Muscle of leg (tissue), 11 donors: Measurements from ENCODE around the gene FAM20B. TPM values are rescaled to one million over a fixed set of nuclear protein-coding genes. Genes with fewer than 3 reads are reported as not detected.

Source experiments
- DNase-seq: peaks from one replicate; pipeline ENCODE4 v3.0.0; 2013
- H3K27ac ChIP-seq: one replicate; pipeline ENCODE4 v1.5.1; 2013; ENCODE audit warnings: mild to moderate bottlenecking, low read length, control low read depth
- H3K27me3 ChIP-seq: one replicate; pipeline ENCODE4 v1.6.1; 2013; ENCODE audit warnings: low read length; ENCODE audit not compliant: control insufficient read depth, insufficient read depth
- H3K36me3 ChIP-seq: one replicate; pipeline ENCODE4 v1.6.1; 2013; ENCODE audit warnings: low read length; ENCODE audit not compliant: control insufficient read depth, insufficient read depth
- H3K4me1 ChIP-seq: one replicate; pipeline ENCODE4 v1.6.1; 2013; ENCODE audit warnings: low read length; ENCODE audit not compliant: control insufficient read depth, insufficient read depth
- H3K4me3 ChIP-seq: one replicate; pipeline ENCODE4 v1.5.1; 2013; ENCODE audit warnings: low read length, control low read depth
- H3K9me3 ChIP-seq: replicated peaks from 2 replicates; pipeline ENCODE4 v1.6.1; 2013; ENCODE audit warnings: low read depth, low read length; ENCODE audit not compliant: control insufficient read depth
- WGBS: methylation state at CpG from one replicate; pipeline ENCODE4 v1.1.5; 2013; ENCODE audit warnings: missing lambda C conversion rate; ENCODE audit not compliant: insufficient coverage; 5-methylcytosine and 5-hydroxymethylcytosine counted together
- polyA plus RNA-seq, 8 donors: library from polyadenylated mRNA; unstranded; fragments of 120-200 nt; gene quantifications; one replicate each; pipeline versions ENCODE4 v1.2.1 to v1.2.3, GENCODE V29; 2013; ENCODE audit warnings: inconsistent platforms in 1 of 8, low replicate concordance in 1 of 8; ENCODE audit not compliant: insufficient read length in 8 of 8, insufficient read depth in 1 of 8
- total RNA-seq: library from RNA; stranded (reverse); fragments of 120-200 nt; gene quantifications from one replicate; pipeline ENCODE4 v1.2.4, GENCODE V29; 2013

FAM20B gene
- total and polyA plus RNA-seq, 9 donors, result 20.7 to 35.2 (median 28.1) TPM

DNA sequence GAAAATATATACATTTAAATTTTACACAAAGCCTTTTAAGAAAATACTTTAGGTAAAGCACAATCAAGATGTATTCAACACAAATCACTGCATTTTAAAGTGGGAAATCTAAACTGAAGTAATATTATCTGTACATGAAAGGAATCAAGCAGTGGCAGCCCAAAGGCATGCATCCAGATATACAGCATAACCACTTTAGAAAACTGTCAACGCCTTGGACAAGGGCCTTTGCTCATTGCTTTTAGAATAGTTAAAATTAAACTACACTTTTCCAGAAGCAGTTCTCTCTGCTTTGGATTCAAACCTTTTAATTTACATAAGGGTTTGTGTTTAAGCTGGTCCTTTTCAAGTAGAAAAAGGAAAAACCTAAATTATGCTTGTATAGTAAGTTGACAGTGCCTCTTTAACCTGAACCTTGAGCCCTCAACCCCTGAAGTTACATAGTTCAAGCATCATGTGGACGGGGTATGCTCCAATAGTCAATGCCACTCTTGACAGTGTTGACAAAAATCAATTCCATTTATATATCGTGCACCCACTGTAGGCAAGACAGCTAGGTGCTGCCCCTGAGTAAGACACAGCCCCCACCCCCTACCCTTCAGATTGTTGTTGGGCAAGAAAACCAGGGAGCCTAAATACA, 79.0 kb downstream of the FAM20B start:
- no peak for DNase-seq
- H3K9me3 ChIP-seq, result no peaks in the 10 kb centered on the region
- H3K4me3 ChIP-seq, result no peak overlapping the region
- peaks cover 4% of the 10 kb centered on the region for H3K4me1 ChIP-seq
- 100% methylated on average over 2 of the region's 3 CpGs for WGBS
- H3K36me3 ChIP-seq, result peaks cover 32% of the 10 kb centered on the region
- H3K27me3 ChIP-seq, result no peaks in the 10 kb centered on the region
- H3K27ac ChIP-seq, result no peak overlapping the region

DNA sequence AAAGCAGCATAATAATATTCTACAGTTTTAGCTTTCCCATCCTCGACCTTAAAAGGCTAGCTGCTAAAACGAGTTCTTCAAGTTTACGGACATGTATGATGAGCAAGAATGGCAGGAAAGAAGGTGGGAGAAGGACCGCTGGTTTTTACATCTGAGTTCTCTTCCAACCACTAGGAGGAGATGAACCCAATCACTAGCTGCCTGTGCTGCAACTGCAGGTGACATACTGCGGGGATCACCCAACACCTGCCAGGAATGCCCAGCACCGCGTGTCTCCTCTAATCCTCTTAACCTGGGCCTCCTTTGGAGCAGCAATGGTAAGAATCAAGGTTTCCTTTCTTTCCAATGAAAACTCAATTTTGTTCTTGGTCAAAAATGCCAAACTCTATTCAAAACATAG, 79.7 kb downstream of the FAM20B start:
- Histone ChIP-seq H3K9me3 (no peaks in the 10 kb centered on the region), H3K27me3 (no peaks in the 10 kb centered on the region), H3K36me3 (peaks cover 38% of the 10 kb centered on the region), H3K27ac (no peak overlapping the region), H3K4me3 (no peak overlapping the region), H3K4me1 (peaks cover 4% of the 10 kb centered on the region)
- no peak for DNase-seq
- 43% methylated on average over 3 of the region's 7 CpGs for WGBS

DNA sequence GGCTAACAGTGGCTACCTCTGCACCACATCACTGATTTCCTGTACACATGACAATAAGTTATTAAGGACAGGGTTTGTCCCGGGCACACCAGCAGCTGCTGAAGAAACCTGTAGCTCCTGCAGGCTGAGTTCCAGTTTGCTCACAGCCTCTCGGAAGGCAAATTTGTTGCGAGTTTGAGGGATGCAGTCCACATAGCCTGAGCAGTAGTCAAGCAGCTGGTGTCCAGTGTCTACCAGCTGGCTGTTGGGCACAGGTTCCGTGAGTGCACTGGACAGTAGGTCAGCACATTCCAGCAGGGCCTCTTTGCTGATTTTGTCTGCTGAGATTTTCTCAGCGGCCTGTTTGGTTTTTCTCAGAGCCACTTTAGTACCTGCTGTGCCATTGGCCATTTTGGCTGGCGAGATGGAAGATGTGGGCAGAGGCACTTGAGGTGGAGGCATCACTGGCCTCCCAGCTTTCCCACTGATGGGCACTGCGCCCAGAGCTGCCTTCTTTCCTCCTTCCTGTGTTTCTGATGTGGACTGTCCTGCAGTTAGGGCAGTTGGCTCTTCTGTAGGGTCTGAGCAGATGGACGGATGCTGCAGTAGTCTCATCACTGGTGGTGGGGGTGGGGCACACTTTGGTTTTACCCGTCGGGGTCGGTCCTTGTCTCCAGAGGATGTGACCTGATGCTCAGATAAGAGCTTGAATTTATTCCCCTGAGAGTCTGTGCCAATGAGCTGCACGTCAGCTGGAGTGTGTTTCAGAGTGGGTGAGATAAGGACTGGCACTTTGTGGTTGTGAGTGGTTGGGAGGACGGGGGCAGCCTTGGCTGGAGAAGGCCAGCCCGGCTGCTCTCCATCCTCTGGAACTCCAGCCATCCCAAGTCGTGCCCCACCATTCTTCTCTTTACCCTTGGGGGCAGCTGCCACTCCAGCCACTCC, 82.3 kb downstream of the FAM20B start:
- no peak for DNase-seq
- Histone ChIP-seq H3K27me3 (no peaks in the 10 kb centered on the region), H3K36me3 (peaks cover 50% of the 10 kb centered on the region), H3K4me3 (no peak overlapping the region), H3K9me3 (no peaks in the 10 kb centered on the region), H3K27ac (no peak overlapping the region), H3K4me1 (peaks cover 4% of the 10 kb centered on the region)
- WGBS, result 78% methylated on average over 9 of the region's 15 CpGs

DNA sequence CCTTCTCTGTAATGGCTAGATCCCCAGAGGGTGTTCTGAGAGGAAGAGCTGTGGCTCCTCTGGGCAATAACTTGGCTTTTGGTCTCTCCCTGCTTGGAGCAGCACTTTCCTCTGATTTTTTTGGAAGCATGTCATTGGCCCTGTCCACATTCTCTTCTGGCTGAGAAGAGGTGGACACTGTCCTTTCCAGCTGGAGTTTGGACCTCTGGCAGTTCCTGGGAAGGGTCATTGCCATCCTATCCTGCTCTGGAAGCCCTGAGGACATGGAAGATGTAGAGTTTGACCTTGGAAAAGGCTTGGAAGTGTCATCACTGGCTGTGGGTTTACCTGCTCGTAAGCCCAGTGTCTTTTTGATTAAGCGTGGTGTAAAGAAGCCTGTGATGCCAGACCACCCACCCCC, 83.0 kb downstream of the FAM20B start:
- peaks cover 51% of the 10 kb centered on the region for H3K36me3 ChIP-seq
- no peak overlapping the region for H3K27ac ChIP-seq
- H3K4me1 ChIP-seq, result peaks cover 4% of the 10 kb centered on the region
- no peak for DNase-seq
- no peaks in the 10 kb centered on the region for H3K9me3 ChIP-seq
- no CpG with 5 or more reads among the region's 2 CpGs for WGBS
- H3K27me3 ChIP-seq, result no peaks in the 10 kb centered on the region
- no peak overlapping the region for H3K4me3 ChIP-seq

DNA sequence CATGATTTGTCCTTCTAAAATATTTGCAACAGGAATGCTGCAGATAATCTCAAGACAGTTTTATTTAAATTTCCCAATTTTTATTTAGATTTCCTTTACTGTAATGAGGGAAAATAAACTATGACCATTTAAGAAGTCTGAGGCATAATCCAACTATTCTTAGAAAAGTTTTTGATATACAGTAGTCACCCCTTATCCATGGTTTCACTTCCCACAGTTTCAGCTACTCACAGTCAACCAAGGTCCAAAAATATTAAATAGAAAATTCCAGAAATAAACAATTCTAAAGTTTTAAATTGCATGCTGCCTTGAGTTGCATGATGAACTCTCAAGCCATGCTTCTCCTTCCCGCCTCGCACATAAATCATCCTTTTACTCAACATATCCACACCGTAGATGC, 89.5 kb downstream of the FAM20B start:
- Histone ChIP-seq H3K36me3 (peaks cover 47% of the 10 kb centered on the region), H3K27me3 (no peaks in the 10 kb centered on the region), H3K4me3 (no peak overlapping the region), H3K27ac (no peak overlapping the region), H3K4me1 (no peaks in the 10 kb centered on the region), H3K9me3 (no peaks in the 10 kb centered on the region)
- WGBS, result no CpG with 5 or more reads among the region's 3 CpGs
- no peak for DNase-seq

DNA sequence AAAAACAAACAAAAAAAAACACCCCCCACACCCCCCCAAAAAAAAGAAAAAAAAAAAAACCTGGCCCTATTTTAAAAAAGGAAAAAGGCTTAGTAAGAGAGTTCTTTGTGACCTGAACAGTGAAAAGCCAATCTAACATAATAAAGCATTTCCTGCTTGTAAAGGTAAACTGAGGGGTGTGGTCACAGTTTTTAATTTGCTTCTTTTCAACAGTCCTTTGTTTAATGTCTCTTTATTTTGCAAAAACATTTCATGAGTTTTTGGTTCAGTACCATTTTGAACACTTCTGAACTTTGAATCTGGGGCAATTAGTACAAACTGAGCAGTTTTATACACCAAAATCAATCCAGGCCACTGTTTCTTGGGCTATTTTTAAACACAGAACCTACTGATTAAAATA, 93.8 kb downstream of the FAM20B start:
- DNase-seq, result no peak
- no peak overlapping the region for H3K4me3 ChIP-seq
- no peaks in the 10 kb centered on the region for H3K9me3 ChIP-seq
- H3K27me3 ChIP-seq, result no peaks in the 10 kb centered on the region
- no peak overlapping the region for H3K27ac ChIP-seq
- peaks cover 39% of the 10 kb centered on the region for H3K36me3 ChIP-seq
- H3K4me1 ChIP-seq, result no peaks in the 10 kb centered on the region

DNA sequence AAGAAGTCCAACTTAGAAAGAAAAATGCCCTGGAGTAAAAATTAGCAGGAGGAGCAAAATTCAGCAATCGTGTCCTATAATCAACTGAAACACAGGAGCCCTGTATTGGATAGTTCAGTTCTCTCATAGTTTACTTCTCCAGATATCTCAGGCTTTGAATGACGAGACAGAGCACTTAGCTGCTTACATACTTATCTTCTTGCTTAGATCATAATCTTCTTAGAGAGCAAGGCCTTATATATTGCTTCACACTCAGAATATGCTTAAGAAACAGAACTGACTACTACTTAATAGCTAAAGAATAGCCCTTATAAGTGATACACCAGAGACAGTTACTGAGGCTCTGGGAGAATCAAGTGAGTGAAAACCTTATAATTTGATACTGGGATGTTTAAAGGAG, 95.0 kb downstream of the FAM20B start:
- H3K9me3 ChIP-seq, result no peaks in the 10 kb centered on the region
- no CpG with 5 or more reads among the region's 2 CpGs for WGBS
- H3K36me3 ChIP-seq, result peaks cover 39% of the 10 kb centered on the region
- H3K27me3 ChIP-seq, result no peaks in the 10 kb centered on the region
- H3K27ac ChIP-seq, result no peak overlapping the region
- DNase-seq, result no peak
- H3K4me1 ChIP-seq, result no peaks in the 10 kb centered on the region
- no peak overlapping the region for H3K4me3 ChIP-seq

DNA sequence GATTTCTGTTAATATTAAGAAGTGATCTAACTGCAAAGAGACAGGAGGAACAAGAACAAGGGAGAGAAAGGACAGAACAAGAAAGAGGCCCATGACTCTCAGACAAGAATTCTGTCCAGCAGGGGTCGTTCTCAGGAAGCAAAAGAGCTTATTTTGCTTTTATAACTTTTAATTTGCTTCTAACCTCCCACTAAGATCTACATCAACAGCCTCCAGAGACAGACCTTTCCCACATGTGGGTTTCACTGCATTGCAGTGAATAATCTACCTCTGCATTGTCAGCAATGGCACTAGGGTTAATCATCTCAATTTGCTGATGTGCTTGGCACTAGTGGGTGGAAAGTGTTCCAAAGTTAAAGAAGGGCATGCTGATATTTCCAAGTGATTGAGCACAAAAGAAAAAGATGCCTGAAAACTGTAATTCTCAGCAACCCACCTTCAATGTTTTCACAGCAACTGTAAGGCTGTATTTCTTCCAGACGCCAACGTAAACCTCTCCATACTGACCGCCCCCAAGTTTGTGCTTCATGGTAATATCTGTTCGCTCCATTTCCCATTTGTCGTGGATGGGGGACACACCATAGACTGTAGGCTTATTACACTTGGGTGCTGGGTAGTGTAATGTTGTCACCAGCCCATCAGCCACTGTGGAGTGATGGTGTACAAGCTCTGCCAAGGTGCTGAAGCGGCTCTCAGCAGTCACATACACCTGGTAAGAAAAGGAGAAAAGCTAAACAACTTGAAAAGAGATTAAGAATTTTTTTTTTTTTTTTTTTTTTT, 95.7 kb downstream of the FAM20B start:
- Histone ChIP-seq H3K36me3 (peaks cover 42% of the 10 kb centered on the region), H3K27me3 (no peaks in the 10 kb centered on the region), H3K4me1 (no peaks in the 10 kb centered on the region), H3K9me3 (no peaks in the 10 kb centered on the region), H3K27ac (peak overlapping the region; percentile 7), H3K4me3 (no peak overlapping the region)
- no CpG with 5 or more reads among the region's 7 CpGs for WGBS
- peak; percentile 72 for DNase-seq

DNA sequence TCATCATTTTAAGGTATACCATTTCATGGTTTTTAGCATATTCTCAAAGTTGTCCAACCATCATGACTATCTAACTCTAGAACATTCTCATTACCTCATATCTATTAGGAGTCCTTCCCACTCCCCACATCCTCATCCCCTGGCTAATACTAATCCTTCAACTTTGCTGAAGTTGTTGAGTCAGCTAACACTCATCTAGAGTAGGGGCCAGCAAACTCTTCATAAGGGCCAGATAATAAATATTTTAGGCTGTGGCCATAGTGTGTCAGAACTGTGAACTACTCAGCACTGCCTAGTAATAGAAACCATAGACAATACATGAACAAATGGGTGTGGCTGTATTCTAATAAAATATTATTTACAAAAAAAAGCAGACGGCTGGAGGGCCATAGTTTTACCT, 99.2 kb downstream of the FAM20B start:
- Histone ChIP-seq H3K4me1 (peaks cover 2% of the 10 kb centered on the region), H3K9me3 (no peaks in the 10 kb centered on the region), H3K36me3 (peaks cover 24% of the 10 kb centered on the region), H3K27me3 (no peaks in the 10 kb centered on the region), H3K4me3 (no peak overlapping the region), H3K27ac (no peak overlapping the region)
- WGBS, result no CpG with 5 or more reads among the region's 1 CpG
- DNase-seq, result no peak
